Measurements from ENCODE around the gene PRKCZ. TPM values are rescaled to one million over a fixed set of nuclear protein-coding genes. Genes with fewer than 3 reads are reported as not detected.
A peak's percentile ranks its signal among the peaks of the same experiment; 100 is the strongest.

Gene PRKCZ
- total RNA-seq, 6 experiments from 2014 or later: 0.55 to 1.4 (median 0.95) TPM

DNA sequence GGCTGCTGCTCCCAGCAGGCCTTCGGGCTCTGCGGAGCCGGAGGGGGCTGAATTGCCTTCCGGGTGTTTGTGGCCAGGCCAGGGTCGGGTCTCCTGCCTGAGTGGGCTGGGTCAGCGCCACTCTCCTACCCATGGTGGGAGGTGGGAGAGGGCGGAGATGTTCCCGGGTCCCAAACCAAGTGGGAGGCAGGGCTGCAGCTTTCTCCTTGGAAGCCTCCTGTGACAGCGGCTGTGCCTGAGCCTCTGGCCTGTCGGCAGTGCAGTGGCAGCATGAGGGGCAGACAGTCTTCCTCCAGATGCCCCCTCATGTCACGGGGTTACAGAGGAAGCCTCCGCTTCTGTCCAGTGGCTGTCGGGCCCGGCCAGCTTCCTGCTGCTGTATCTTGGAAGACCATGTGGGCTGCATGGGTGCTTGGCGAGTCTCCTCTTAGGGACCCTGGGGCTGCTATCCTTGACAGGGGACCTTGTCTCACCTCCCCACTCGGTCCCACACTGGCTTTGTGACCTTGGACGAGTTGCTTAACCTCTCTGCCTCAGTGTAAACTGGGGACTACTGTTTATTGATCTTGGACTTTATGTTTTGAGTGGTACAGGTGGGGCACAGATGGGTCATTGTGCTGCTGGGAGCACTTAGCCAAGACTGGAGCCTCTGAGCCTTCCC is 182.2 kb downstream of the PRKCZ start:
- Mint-ChIP-seq H3K27ac (peak overlapping the region; percentile 95), H3K27me3 (ENCODE audit: insufficient read depth) (peaks cover 4% of the 10 kb centered on the region)

GRCh38 chr1:2232916-2233438 is 182.8 kb downstream of the PRKCZ start:
- TF ChIP-seq, protein P1, sequence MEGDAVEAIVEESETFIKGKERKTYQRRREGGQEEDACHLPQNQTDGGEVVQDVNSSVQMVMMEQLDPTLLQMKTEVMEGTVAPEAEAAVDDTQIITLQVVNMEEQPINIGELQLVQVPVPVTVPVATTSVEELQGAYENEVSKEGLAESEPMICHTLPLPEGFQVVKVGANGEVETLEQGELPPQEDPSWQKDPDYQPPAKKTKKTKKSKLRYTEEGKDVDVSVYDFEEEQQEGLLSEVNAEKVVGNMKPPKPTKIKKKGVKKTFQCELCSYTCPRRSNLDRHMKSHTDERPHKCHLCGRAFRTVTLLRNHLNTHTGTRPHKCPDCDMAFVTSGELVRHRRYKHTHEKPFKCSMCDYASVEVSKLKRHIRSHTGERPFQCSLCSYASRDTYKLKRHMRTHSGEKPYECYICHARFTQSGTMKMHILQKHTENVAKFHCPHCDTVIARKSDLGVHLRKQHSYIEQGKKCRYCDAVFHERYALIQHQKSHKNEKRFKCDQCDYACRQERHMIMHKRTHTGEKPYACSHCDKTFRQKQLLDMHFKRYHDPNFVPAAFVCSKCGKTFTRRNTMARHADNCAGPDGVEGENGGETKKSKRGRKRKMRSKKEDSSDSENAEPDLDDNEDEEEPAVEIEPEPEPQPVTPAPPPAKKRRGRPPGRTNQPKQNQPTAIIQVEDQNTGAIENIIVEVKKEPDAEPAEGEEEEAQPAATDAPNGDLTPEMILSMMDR (IDR thresholded peaks at IDR 0.05): no peak
- Mint-ChIP-seq H3K27ac (peak overlapping the region; percentile 95), H3K4me3 (peak overlapping the region; percentile 98), H3K9me3 (no peaks in the 10 kb centered on the region), H3K36me3 (ENCODE audit: low read depth) (peaks cover 30% of the 10 kb centered on the region), H3K27me3 (ENCODE audit: insufficient read depth) (peaks cover 4% of the 10 kb centered on the region), H3K4me1 (ENCODE audit: low read depth) (peaks cover 65% of the 10 kb centered on the region)
- DNase-seq: no peak

More for the DNA sequence above, 182.2 kb downstream of the PRKCZ start:
- TF ChIP-seq, protein P1 (IDR thresholded peaks at IDR 0.05): no peak
- no peak for DNase-seq
- Mint-ChIP-seq H3K36me3 (ENCODE audit: low read depth) (peaks cover 30% of the 10 kb centered on the region), H3K9me3 (no peaks in the 10 kb centered on the region), H3K4me1 (ENCODE audit: low read depth) (peaks cover 62% of the 10 kb centered on the region), H3K4me3 (peak overlapping the region; percentile 98)

DNA sequence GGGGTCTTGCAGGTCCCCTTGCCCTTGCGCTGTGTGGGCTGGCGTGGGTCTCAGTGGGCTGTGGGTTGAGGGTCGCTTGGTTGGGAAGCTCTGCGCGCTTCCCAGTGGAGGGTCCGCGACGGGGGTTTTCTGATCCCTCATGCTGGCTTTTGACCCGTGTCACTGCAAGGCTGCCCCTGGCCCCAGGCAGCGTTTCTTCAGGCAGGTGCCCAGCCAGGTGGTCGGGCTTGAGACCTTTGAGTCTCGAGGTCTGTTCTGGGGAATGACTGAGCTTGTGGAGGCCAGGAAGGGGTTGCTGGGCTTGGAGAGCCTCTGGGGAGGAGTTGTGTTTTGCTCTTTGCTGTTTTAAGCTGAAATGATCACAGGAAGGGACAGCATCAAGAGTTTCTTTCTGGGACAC is 183.3 kb downstream of the PRKCZ start:
- Mint-ChIP-seq H3K36me3 (ENCODE audit: low read depth) (peaks cover 30% of the 10 kb centered on the region), H3K4me3 (peak overlapping the region; percentile 84), H3K9me3 (no peaks in the 10 kb centered on the region), H3K27ac (peak overlapping the region; percentile 60), H3K4me1 (ENCODE audit: low read depth) (peaks cover 65% of the 10 kb centered on the region), H3K27me3 (ENCODE audit: insufficient read depth) (peaks cover 4% of the 10 kb centered on the region)
- TF ChIP-seq, protein P1 (IDR thresholded peaks at IDR 0.05): no peak
- no peak for DNase-seq

- H3K9me3 Mint-ChIP-seq: no peaks in the 10 kb centered on the region
- H3K27me3 Mint-ChIP-seq (ENCODE audit: insufficient read depth): 0 out of 2 replicates have a peak, but pooled peaks cover 1% of the 10 kb centered on the region
- H3K4me3 Mint-ChIP-seq: peak overlapping the region; percentile 84
- peaks cover 65% of the 10 kb centered on the region for H3K4me1 Mint-ChIP-seq (ENCODE audit: low read depth)
- peak; percentile 88 for DNase-seq
- peak overlapping the region; percentile 87 for H3K27ac Mint-ChIP-seq
- peaks cover 27% of the 10 kb centered on the region for H3K36me3 Mint-ChIP-seq (ENCODE audit: low read depth)
- TF ChIP-seq, protein P1 (IDR thresholded peaks at IDR 0.05): no peak
Measured at GRCh38 chr1:2233997-2234761, 184.0 kb downstream of the PRKCZ start.

- H3K27ac Mint-ChIP-seq: peak overlapping the region; percentile 87
- no peak for DNase-seq
- TF ChIP-seq, protein P1 (IDR thresholded peaks at IDR 0.05): no peak
- H3K27me3 Mint-ChIP-seq (ENCODE audit: insufficient read depth): no peaks in the 10 kb centered on the region
- peaks cover 66% of the 10 kb centered on the region for H3K4me1 Mint-ChIP-seq (ENCODE audit: low read depth)
- H3K4me3 Mint-ChIP-seq: peak overlapping the region; percentile 84
- peaks cover 21% of the 10 kb centered on the region for H3K36me3 Mint-ChIP-seq (ENCODE audit: low read depth)
- H3K9me3 Mint-ChIP-seq: no peaks in the 10 kb centered on the region
Measured at GRCh38 chr1:2234762-2235113, 184.5 kb downstream of the PRKCZ start.

Other genes with a start within 250 kb of the PRKCZ start
- gene GNB1, start 159.3 kb upstream of the PRKCZ start, total RNA-seq (2021; fragmentation: NEBNext Ultra II Directional; extraction: Animal tissue kit (Norgen Biotek cat#: 25700)): 100 to 1,000 TPM; 502 to 618 (median 574) TPM
- under 1 TPM in 5 of 6 experiments, not detected in 1; 0.11 to 0.95 (median 0.48) TPM for gene CALML6, start 135.2 kb upstream of the PRKCZ start, total RNA-seq (2021; fragmentation: NEBNext Ultra II Directional; extraction: Animal tissue kit (Norgen Biotek cat#: 25700))
- gene TMEM52, start 131.1 kb upstream of the PRKCZ start, total RNA-seq (2021; fragmentation: NEBNext Ultra II Directional; extraction: Animal tissue kit (Norgen Biotek cat#: 25700)): under 1 TPM in 3 of 6 experiments, not detected in 3; 0.21 to 0.38 (median 0.25) TPM
- gene CFAP74, start 46.6 kb upstream of the PRKCZ start, total RNA-seq (2021; fragmentation: NEBNext Ultra II Directional; extraction: Animal tissue kit (Norgen Biotek cat#: 25700)): not detected
- gene GABRD, start 31.1 kb upstream of the PRKCZ start, total RNA-seq (2021; fragmentation: NEBNext Ultra II Directional; extraction: Animal tissue kit (Norgen Biotek cat#: 25700)): not detected
- gene FAAP20, start 144.4 kb downstream of the PRKCZ start, total RNA-seq (2021; fragmentation: NEBNext Ultra II Directional; extraction: Animal tissue kit (Norgen Biotek cat#: 25700)): 10 to 100 TPM; 75.3 to 97.4 (median 82.7) TPM
- 10 to 100 TPM; 63.7 to 76.6 (median 66.1) TPM for gene SKI, start 177.9 kb downstream of the PRKCZ start, total RNA-seq (2021; fragmentation: NEBNext Ultra II Directional; extraction: Animal tissue kit (Norgen Biotek cat#: 25700))

Measured in HFFc6 (cell line).